ENCODE results near the gene SPDYE6.
"Not testable (repeated sequence)": the region's sequence is repeated elsewhere in the genome, so short reads cannot be mapped to it uniquely, and the experiment has no call there.

The SPDYE6 gene

GRCh38 chr7:102318482-102318971, 37.7 kb downstream of the SPDYE6 start:
- no peak for DNase-seq (ENCODE audit: low read depth in 1 of 2, low spot score in 1 of 2)

DNA sequence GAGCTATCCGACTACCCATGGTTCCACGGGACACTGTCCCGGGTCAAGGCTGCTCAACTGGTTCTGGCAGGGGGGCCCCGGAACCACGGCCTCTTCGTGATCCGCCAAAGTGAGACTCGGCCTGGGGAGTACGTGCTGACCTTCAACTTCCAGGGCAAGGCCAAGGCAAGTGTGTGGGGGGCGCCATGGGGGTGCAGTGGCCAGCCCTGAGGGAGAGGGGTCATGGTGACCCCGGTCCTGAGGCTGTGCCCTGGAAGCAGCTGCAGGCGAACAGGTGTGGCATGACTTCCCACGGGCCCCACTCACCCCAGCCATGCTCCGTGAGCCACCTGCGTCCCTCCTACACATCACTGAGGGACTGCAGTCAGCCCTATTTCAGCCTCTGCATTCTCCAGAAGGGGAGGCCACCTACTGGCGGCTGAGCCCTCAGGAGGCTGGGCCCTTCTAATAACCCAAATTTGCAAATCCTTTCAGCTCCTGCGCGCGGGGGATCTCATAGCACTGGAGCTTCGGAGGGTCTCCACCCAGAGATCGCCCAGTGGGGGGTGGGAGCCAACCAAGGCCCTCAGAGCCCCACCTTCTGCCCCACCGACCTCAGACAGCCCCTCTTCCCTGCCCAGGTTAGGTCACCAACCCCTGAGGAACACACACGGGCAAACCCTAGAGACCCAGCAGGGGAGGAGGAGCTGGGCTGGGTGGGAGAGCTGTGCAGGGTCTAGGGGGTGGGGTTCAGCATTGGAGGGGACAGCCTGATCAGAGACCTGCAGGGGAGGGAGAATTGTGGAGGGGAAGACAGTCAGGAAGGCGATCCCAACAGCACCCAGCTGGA, 38.8 kb downstream of the SPDYE6 start:
- DNase-seq (ENCODE audit: low read depth in 1 of 2, low spot score in 1 of 2), result no peak

DNA sequence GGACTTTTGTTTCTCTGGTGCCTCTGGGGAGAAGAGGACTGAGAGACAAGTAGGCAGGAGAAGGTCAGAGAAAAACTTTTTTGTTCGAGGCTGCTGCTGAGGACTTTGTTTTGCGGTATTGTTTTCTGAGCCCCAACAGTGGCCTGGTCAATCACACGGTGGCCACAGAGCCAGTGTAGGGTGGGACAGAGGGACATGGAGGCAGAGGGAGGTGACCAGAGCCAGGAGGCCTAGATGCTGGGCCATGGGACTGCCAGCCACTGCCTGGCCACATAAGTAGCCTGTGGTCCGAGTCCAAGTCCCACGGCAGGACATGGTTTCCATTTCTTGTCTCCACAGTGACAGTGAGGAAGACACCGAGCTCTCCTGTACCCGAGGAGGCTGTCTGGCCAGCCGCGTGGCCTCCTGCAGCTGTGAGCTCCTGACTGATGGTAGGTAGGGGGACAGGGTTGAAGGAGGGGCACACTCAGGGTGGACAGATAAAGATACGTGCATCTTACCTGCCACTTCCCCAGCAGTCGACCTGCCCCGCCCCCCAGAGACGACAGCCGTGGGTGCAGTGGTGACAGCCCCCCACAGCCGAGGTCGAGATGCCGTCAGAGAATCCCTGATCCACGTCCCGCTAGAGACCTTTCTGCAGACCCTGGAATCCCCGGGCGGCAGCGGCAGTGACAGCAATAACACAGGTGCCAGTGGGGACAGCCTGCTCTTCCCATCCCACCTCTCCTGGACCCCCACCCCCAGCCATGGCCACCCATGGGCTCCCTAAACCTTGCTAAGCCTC, 42.1 kb downstream of the SPDYE6 start:
- no peak for DNase-seq (ENCODE audit: low read depth in 1 of 2, low spot score in 1 of 2)

DNA sequence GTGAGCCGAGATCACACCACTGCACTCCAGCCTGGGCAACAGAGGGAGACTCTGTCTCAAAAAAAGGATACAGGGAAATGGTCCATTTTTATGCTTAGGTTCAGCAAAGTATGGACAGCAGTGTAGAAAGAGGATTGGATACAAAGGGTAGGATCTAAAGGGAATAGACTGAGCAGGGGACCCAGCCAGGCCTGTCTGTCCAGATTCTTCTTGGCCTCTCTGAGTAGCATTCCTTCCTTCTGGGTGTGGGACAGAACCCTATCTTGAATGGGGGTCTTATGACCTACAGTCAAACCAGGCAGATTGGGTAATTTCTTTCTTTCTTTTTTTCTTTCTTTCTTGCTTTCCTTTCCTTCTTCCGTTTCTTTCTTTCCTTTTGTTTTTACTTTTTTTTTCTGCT, 43.9 kb downstream of the SPDYE6 start:
- DNase-seq (ENCODE audit: low read depth in 1 of 2, low spot score in 1 of 2), result no peak

DNA sequence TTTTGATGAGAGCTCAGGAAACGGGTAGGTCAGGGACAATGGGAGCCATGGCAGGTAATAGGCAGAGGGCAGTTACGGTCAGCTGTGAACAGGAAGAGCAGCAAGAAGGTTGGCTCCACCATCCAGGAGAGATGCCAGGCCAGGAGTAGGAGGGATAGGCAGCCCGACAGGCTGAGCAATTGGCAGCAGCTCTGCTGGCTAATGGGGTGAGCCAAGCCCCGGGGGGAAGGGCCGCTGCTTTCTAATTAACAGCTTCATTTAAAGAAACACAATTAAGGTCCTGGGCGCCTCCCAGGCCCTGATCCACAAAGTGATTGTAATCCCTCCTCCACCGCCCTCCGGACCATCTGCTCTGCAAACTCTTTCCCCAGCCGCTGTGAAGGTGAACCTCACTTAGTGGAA, 45.8 kb downstream of the SPDYE6 start:
- no peak for DNase-seq (ENCODE audit: low read depth in 1 of 2, low spot score in 1 of 2)

DNA sequence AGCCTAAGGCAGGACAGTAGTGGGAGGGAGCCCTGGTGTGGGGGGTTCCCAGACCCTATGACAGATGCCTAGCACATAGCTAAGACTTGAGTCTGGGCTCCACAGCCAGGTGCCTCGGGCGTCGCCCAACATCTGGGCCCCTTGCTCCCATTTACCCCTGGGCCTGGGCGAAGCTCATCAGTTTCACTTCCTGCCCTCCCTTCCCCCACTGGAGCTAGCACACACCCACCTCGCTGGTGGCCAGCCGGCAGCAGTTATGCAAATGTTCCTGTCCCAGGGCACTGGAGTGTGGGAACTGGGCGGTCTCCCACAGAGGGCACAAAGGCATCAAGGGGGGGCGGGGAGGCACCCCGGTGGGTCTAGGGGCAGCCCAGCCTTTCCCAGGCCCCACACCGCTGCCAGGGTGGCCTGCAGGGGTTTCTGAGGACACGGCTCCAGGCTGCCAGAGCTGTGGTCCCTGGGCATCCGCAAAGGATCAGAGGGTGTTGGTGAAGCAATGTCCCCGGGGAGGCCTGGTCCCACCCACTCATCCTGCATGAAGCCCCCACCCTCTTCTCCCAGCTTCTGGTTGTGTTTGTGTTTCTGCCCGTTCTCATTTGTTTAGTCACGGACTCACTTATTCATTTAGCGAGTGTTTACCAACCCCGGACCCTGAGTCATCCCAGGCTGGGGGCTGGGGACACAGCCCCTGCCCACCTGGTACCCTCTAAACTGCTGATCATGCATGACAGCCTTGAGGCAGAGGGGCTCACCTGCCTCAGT, 49.1 kb downstream of the SPDYE6 start:
- DNase-seq (ENCODE audit: low read depth in 1 of 2, low spot score in 1 of 2), result no peak

DNA sequence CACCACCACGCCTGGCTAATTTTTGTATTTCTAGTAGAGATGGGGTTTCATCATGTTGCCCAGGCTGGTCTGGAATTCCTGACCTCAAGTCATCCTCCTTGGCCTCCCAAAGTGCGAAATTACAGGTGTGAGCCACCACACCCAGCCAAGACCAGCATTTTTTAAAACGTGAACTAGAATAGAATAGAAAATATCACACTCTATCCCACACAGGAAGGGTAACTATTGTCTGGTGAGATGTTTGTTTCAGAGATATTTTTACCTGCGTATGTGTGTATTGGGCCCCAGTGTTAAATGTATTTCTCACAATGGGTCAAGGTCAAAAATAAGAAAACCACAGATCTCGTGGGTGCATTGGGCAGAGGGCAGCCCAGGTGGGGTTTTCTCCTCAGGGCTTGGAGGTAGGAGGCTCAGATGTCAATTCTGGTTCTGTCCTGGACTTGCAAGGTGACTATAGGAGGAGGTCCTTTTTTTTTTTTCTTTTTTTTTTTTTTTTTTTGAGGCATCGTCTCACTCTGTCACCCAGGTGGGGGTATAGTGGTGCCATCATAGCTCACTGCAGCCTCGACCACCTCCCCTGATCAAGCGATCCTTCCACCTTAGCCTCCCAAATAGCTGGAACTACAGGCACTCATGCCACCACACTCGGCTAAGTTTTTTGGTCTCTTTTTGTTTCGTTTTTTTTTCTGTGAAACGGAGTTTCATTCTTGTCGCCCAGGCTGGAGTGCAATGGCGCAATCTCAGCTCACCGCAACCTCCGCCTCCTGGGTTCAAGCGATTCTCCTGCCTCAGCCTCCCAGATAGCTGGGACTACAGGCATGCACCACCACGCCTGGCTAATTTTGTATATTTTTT, 50.6 kb downstream of the SPDYE6 start:
- no peak for DNase-seq (ENCODE audit: low read depth in 1 of 2, low spot score in 1 of 2)

DNA sequence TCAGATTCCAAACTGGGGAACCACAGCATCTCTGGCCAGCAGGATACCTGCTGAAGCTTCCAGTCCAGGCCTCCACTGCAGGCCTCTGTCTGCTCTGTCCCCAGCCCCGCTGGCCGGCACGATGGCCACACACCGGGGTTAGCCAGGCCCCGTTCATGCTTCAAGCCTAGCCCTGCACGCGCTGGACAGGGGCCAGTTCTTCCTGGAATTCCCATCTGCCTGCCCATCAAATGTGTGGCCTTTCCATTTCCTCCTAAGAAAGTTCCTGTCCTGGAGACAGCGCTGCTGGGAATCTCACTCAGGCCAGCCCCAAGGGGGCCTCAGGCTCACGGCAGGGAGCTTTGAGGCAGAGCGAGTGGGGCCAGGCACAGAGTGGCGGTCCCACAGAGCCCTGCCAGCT, 51.6 kb downstream of the SPDYE6 start:
- no peak for DNase-seq (ENCODE audit: low read depth in 1 of 2, low spot score in 1 of 2)

- DNase-seq (ENCODE audit: low read depth in 1 of 2, low spot score in 1 of 2), result no peak
These were observed 52.4 kb downstream of the SPDYE6 start for GRCh38 chr7:102303669-102304422.

- DNase-seq (ENCODE audit: low read depth in 1 of 2, low spot score in 1 of 2), result no peak
These were observed 54.2 kb downstream of the SPDYE6 start for GRCh38 chr7:102302025-102302424.

- not testable (repeated sequence) for DNase-seq (ENCODE audit: low read depth in 1 of 2, low spot score in 1 of 2)
These were observed 54.9 kb downstream of the SPDYE6 start for GRCh38 chr7:102301367-102301766.

DNA sequence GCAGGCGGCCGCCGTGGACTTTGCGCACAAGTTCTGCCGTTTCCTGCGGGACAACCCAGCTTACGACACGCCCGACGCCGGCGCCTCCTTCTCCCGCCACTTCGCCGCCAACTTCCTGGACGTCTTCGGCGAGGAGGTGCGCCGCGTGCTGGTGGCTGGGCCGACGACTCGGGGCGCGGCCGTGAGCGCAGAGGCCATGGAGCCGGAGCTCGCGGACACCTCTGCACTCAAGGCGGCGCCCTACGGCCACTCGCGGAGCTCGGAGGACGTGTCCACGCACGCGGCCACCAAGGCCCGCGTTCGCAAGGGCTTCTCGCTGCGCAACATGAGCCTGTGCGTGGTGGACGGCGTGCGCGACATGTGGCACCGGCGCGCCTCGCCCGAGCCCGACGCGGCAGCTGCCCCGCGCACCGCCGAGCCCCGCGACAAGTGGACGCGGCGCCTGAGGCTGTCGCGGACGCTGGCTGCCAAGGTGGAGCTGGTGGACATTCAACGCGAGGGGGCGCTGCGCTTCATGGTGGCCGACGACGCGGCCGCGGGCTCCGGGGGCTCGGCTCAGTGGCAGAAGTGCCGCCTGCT, 55.5 kb downstream of the SPDYE6 start:
- DNase-seq (ENCODE audit: low read depth in 1 of 2, low spot score in 1 of 2), result no peak

DNA sequence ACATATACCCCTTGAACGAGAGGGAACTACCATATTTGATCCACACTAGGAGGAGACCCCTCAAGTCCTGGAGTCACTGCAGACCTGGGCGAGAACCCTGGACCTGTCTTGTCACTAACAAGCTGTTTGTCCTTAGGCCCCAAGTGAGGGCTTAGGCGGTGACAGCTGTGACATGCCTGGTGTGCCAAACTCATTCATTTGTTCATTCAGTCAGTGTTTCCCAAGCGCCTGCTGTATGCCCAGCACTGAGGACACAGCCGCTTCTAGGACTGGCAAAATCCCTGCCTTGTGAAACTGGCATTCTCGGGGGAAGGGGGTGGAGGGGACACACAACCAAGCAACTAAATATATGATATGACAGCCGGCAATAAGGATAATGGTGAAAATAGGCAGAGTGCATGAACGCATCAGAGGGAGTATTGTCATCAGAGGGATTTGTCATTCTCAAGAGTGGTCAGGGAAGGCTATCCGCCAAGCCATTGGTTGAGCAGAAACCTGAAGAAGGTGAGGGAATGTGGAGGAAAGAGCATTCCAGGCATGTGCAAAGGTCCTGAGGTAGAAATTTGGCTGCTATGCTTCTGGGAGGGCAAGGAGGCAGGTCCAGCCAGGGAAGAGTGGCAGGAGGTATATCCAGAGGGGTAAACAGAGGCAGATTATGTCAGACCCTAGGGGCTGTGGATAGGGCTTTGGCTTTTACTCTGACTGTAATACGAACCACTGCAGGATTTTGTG, 58.6 kb downstream of the SPDYE6 start:
- DNase-seq (ENCODE audit: low read depth in 1 of 2, low spot score in 1 of 2), result no peak

DNA sequence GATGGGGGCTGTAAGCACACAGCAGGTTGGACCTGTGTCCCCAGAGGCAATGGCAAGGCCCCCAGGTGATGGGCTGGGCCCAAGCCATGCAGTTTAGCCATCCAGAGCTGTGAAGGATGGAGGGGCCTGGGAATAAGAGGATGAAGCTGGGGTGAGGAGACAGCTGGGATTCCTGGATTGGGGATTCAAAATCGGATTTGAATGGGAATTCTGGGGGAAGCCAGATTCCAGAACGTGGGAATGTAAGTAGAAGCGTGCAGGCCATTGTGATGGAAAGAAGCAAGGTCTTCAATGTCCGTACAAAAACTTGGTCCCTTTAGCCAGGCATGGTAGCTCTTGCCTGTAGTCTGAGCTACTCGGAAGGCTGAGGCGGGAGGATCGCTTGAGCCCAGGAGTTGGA, 59.7 kb downstream of the SPDYE6 start:
- DNase-seq (ENCODE audit: low read depth in 1 of 2, low spot score in 1 of 2), result no peak

- DNase-seq (ENCODE audit: low read depth in 1 of 2, low spot score in 1 of 2), result no peak
These were observed 60.1 kb downstream of the SPDYE6 start for GRCh38 chr7:102296179-102296438.
